Body of pancreas (tissue), 4 donors: ENCODE measurements around the gene URB2. TPM values are rescaled to one million over a fixed set of nuclear protein-coding genes. Genes with fewer than 3 reads are reported as not detected.

ENCODE experiments used
- ATAC-seq: fragments of 150-250 bp; one replicate; pipeline ENCODE4 v1.9.1; 2016
- DNase-seq, 4 donors: peaks; one replicate each; pipeline ENCODE4 v3.0.0-alpha.2; 2019
- H3K27ac ChIP-seq, 4 donors: fragments of 200-600 bp; sonication (generic); 1 replicate in 3 of 4; 2 replicates in 1 of 4; pipeline versions ENCODE4 v1.5.1 to v1.6.1; 2016 to 2019; ENCODE audit warnings: mild to moderate bottlenecking in 1 of 4, mixed read lengths in 1 of 4, moderate library complexity in 1 of 4
- H3K27me3 ChIP-seq, 2 donors: fragments of 200-600 bp; sonication (generic); one replicate each; pipeline ENCODE4 v1.6.0; 2016; ENCODE audit warnings: mild to moderate bottlenecking in 1 of 2
- H3K36me3 ChIP-seq, 2 donors: fragments of 200-600 bp; sonication (generic); replicated peaks in 1 of 2; 2 replicates each; pipeline ENCODE4 v1.5.1; 2016; ENCODE audit warnings: low read depth in 2 of 2; ENCODE audit not compliant: insufficient read depth in 1 of 2
- H3K4me1 ChIP-seq: fragments of 200-600 bp; sonication (generic); one replicate; pipeline ENCODE4 v1.6.0; 2016
- H3K4me3 ChIP-seq, 2 donors: fragments of 200-600 bp; sonication (generic); 1 replicate in 1 of 2; 2 replicates in 1 of 2; pipeline ENCODE4 v1.5.1; 2016 to 2019
- H3K9me3 ChIP-seq, 3 donors: fragments of 200-600 bp; sonication (generic); 1 replicate in 2 of 3; 2 replicates in 1 of 3; pipeline ENCODE4 v1.5.1; 2016
- CTCF ChIP-seq, 7 experiments: fragments of 450-650 bp in 4 of 7; fragments of 200-600 bp in 3 of 7; sonication (generic) in 3 of 7; IDR thresholded peaks; one replicate each; pipeline ENCODE4 v1.5.1; 2016 to 2019; ENCODE audit warnings: antibody characterized with exemption in 7 of 7
- POLR2A ChIP-seq, 3 donors: fragments of 450-650 bp; IDR thresholded peaks; one replicate each; pipeline ENCODE4 v1.6.1; 2016; ENCODE audit warnings: antibody characterized with exemption in 3 of 3, mild to moderate bottlenecking in 2 of 3
- WGBS, 2 donors: methylation state at CpG; one replicate each; pipeline ENCODE4 v1.1.5; 2017; 5-methylcytosine and 5-hydroxymethylcytosine counted together
- intact Hi-C: fragments of 100-400 bp; cut with DNase I; formaldehyde crosslinking; loops from one replicate; pipeline ENCODE4 v1.15.1; 2023
- total RNA-seq, 2 donors: library from RNA; depleted of rRNA; stranded (reverse); fragments of >200 nt; gene quantifications; one replicate each; pipeline ENCODE4 v1.1.0, GENCODE V29; 2016

The URB2 gene
- 1 to 10 TPM; 4.2 to 8.2 TPM for total RNA-seq

- TF ChIP-seq POLR2A (IDR thresholded peaks at IDR 0.05), result peak; percentile 47 to 60 (median 53)
- peak in 1 of 7 experiments; percentile 26 for TF ChIP-seq CTCF (IDR thresholded peaks at IDR 0.05)
- Histone ChIP-seq H3K4me1 (peaks cover 28% of the 10 kb centered on the region), H3K4me3 (peak within 1 kb of the TSS; percentile 92 to 99), H3K9me3 (no peaks in the 10 kb centered on the region), H3K36me3 (no peaks in the 10 kb centered on the region), H3K27me3 (no peaks in the 10 kb centered on the region), H3K27ac (peak within 1 kb of the TSS; percentile 82 to 94 (median 86))
- DNase-seq (peak; percentile 86 to 91 (median 89)), ATAC-seq (peak; percentile 96)
- 0% methylated on average over 13 to 66 of the region's 97 CpGs for WGBS, 2 donors
- intact Hi-C loops, result loop anchor here (10.0 kb wide), 1 partner anchor 61 kb away; no protein-coding TSS in a partner anchor
Measured at GRCh38 chr1:229625915-229626831, at the start of gene URB2, which contains the start of gene TAF5L. TSS of gene URB2 (plus strand) at chr1:229626247. CDS start at chr1:229627634, 1,387 bp downstream. TSS of gene TAF5L (minus strand) at chr1:229626122. CDS start at chr1:229614482, 11,640 bp downstream.

DNA sequence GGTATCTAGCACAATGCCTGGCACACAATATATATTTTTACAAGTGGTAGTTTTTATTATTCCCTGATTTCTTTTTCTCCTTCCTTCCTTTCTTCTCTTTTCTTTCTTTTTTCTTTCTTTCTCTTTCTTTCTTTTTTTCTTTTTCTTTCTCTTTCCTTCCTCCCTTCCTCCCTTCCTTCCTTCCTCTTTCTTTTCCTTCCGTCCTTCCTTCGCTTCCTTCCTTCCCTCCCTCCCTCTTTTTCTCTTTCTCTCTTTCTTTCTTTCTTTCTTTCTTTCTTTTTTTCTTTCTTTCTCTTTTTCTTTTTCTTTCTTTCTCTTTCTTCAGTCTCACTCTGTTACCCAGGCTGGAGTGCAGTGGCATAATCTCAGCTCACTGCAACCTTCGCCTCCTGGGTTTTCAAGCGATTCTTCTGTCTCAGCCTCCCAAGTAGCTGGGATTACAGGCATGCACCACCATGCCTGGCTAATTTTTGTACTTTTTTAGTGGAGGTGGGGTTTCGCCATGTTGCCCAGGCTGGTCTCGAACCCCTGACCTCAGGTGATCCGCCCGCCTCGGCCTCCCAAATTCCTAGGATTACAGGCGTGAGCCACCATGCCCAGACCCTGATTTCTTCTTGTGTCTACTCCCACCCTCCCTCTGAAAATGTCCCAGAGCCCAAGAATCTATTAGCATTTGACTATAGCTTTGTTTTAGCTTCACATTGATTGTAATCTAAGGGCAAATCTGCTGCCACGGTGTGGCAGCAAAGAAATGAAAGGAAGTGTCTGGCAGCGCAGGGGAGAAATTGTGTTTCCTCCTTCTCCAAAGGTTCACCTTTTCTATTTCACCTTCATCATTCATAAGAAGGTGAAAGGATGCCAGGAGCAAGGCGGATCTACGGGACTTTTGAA lies 47.6 kb upstream of the URB2 start:
- Histone ChIP-seq H3K4me1 (peaks cover 14% of the 10 kb centered on the region), H3K9me3 (no peaks in the 10 kb centered on the region), H3K27ac (peak overlapping the region in 1 of 4 donors; percentile 3), H3K36me3 (no peaks in the 10 kb centered on the region), H3K27me3 (no peaks in the 10 kb centered on the region), H3K4me3 (no peak overlapping the region)
- TF ChIP-seq POLR2A (IDR thresholded peaks at IDR 0.05) (no peak), CTCF (IDR thresholded peaks at IDR 0.05) (no peak)
- DNase-seq (no peak), ATAC-seq (no peak)
- 80 to 84% methylated on average over 14 of the region's 14 CpGs for WGBS, 2 donors
- intact Hi-C loops, result no loop called here

DNA sequence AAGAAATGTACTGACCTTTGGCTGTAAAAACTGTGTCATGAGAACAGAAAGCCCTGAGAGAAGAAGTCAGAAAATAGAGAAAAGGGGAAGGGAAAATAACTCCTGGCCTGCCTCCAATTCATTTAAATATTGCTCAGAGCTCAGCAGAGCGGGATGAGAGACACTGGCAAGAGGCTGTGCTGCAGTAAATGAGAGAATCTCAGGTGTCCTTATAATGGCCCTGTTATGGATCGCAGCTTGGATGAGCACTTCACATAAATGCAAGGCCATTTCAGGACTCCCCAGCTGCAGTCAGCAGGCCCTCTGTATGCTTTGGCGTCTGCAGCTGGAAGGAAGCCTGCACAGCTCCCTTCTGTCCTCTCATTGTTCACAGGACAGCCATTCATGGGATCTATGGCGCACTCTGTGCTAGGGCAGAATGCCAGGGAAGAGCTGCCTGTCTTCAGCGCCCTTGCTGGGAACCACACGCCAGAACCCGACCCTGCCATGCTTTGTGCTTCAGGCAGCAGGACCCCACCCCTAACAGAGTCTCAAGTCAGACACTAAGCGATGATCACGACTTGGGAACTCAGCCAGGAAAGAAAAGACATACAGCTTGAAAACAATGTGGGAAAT lies 46.9 kb upstream of the URB2 start:
- Histone ChIP-seq H3K36me3 (no peaks in the 10 kb centered on the region), H3K27ac (peak overlapping the region in 1 of 4 donors; percentile 3), H3K9me3 (no peaks in the 10 kb centered on the region), H3K4me1 (peaks cover 14% of the 10 kb centered on the region), H3K27me3 (no peaks in the 10 kb centered on the region), H3K4me3 (no peak overlapping the region)
- DNase-seq, result peak in 2 of 4 donors; percentile 13 to 25
- intact Hi-C loops, result no loop called here
- no peak for ATAC-seq
- TF ChIP-seq CTCF (IDR thresholded peaks at IDR 0.05) (no peak), POLR2A (IDR thresholded peaks at IDR 0.05) (no peak)
- 44 to 64% methylated on average over 8 to 9 of the region's 9 CpGs for WGBS, 2 donors

GRCh38 chr1:229581485-229581884 lies 44.6 kb upstream of the URB2 start:
- Histone ChIP-seq H3K36me3 (no peaks in the 10 kb centered on the region), H3K27me3 (no peaks in the 10 kb centered on the region), H3K27ac (no peak overlapping the region), H3K4me1 (peaks cover 14% of the 10 kb centered on the region), H3K9me3 (no peaks in the 10 kb centered on the region), H3K4me3 (no peak overlapping the region)
- intact Hi-C loops, result no loop called here
- WGBS, 2 donors, result 84 to 88% methylated on average over 3 of the region's 3 CpGs
- TF ChIP-seq POLR2A (IDR thresholded peaks at IDR 0.05) (no peak), CTCF (IDR thresholded peaks at IDR 0.05) (no peak)
- no peak for ATAC-seq
- no peak for DNase-seq
